HepG2 (cell line): ENCODE measurements around the gene C1QTNF5. TPM values are rescaled to one million over a fixed set of nuclear protein-coding genes. Genes with fewer than 3 reads are reported as not detected.

ENCODE experiments used
- ATF5 ChIP-seq: sonication (generic); formaldehyde crosslinking; IDR thresholded peaks from 2 replicates; pipeline ENCODE4 v1.4.0; 2020; ENCODE audit warnings: mild to moderate bottlenecking, low read depth, missing genetic modification reagents
- CBFB ChIP-seq: sonication (generic); formaldehyde crosslinking; IDR thresholded peaks from 2 replicates; pipeline ENCODE4 v1.4.0; 2020; ENCODE audit warnings: missing genetic modification reagents
- FOXA1 ChIP-seq, 2 experiments: fragments of 450-650 bp in 1 of 2; sonication (generic) in 1 of 2; formaldehyde crosslinking in 1 of 2; IDR thresholded peaks; 2 replicates each; pipeline versions ENCODE4 v1.4.0 to v1.6.1; 2016 to 2020; ENCODE audit warnings: missing genetic modification reagents in 1 of 2
- STAG1 ChIP-seq: sonication (generic); formaldehyde crosslinking; IDR thresholded peaks from 2 replicates; pipeline ENCODE4 v1.4.0; 2020; ENCODE audit warnings: missing genetic modification reagents
- TCF7L2 ChIP-seq: IDR thresholded peaks from 2 replicates; pipeline ENCODE4 v1.6.1; 2011; ENCODE audit warnings: mild to moderate bottlenecking, low read depth, low read length, moderate library complexity
- ZHX2 ChIP-seq, 2 experiments: sonication (generic) in 1 of 2; formaldehyde crosslinking in 1 of 2; IDR thresholded peaks; 2 replicates each; pipeline versions ENCODE4 v1.6.1 to v1.9.0; 2014 to 2022; ENCODE audit warnings: antibody characterized with exemption in 1 of 2, borderline replicate concordance in 1 of 2, inconsistent platforms in 1 of 2, low read depth in 1 of 2, missing genetic modification reagents in 1 of 2
- ZNF326 ChIP-seq: sonication (generic); formaldehyde crosslinking; IDR thresholded peaks from 2 replicates; pipeline ENCODE4 v1.4.0; 2020; ENCODE audit warnings: missing genetic modification reagents, borderline replicate concordance
- ZNF414 ChIP-seq: sonication (generic); formaldehyde crosslinking; IDR thresholded peaks from 2 replicates; pipeline ENCODE4 v1.5.0; 2020; ENCODE audit warnings: missing genetic modification reagents
- ZNF460 ChIP-seq: sonication (generic); formaldehyde crosslinking; IDR thresholded peaks from 2 replicates; pipeline ENCODE4 v1.5.1; 2020; ENCODE audit warnings: missing genetic modification reagents, mild to moderate bottlenecking, borderline replicate concordance
- ZNF562 ChIP-seq: sonication (generic); formaldehyde crosslinking; IDR thresholded peaks from 2 replicates; pipeline ENCODE4 v1.8.0; 2022; ENCODE audit warnings: missing genetic modification reagents, borderline replicate concordance
- ZNF563 ChIP-seq: sonication (generic); formaldehyde crosslinking; IDR thresholded peaks from 2 replicates; pipeline ENCODE4 v1.8.0; 2022; ENCODE audit warnings: mild to moderate bottlenecking, moderate library complexity, missing genetic modification reagents
- ZNF589 ChIP-seq: sonication (generic); formaldehyde crosslinking; conservative IDR thresholded peaks from 2 replicates; pipeline ENCODE4 v1.8.0; 2022; ENCODE audit warnings: mild to moderate bottlenecking, moderate library complexity, missing genetic modification reagents
- ZNF598 ChIP-seq: sonication (generic); formaldehyde crosslinking; IDR thresholded peaks from 2 replicates; pipeline ENCODE4 v1.5.1; 2020; ENCODE audit warnings: mild to moderate bottlenecking, missing genetic modification reagents, borderline replicate concordance
- ZSCAN12 ChIP-seq: sonication (generic); formaldehyde crosslinking; IDR thresholded peaks from 2 replicates; pipeline ENCODE4 v1.9.0; 2021; ENCODE audit warnings: mild to moderate bottlenecking, missing genetic modification reagents
- ZSCAN20 ChIP-seq: sonication (generic); formaldehyde crosslinking; IDR thresholded peaks from 2 replicates; pipeline ENCODE4 v1.4.0; 2020; ENCODE audit warnings: missing genetic modification reagents, mild to moderate bottlenecking, borderline replicate concordance
- ZSCAN22 ChIP-seq: sonication (generic); formaldehyde crosslinking; IDR thresholded peaks from 2 replicates; pipeline ENCODE4 v1.4.0; 2020; ENCODE audit warnings: mild to moderate bottlenecking, missing genetic modification reagents
- polyA plus RNA-seq, 8 experiments: library from polyadenylated mRNA; depleted of rRNA in 3 of 8; stranded (reverse) in 7 of 8; unstranded in 1 of 8; fragments of >200 nt; fragmentation: Illumina TruSeq in 4 of 8; extraction: Trizol in 4 of 8; gene quantifications; 2 replicates each; pipeline versions ENCODE4 v1.2.1 to v1.2.3, GENCODE V29; 2011 to 2016; ENCODE audit warnings: low read depth in 4 of 8, missing spikeins in 1 of 8, mixed read lengths in 1 of 8; ENCODE audit not compliant: insufficient read depth in 1 of 8
- total RNA-seq, 5 experiments: library from RNA; depleted of rRNA; stranded (reverse); fragments of >200 nt; fragmentation: Illumina TruSeq; extraction: Trizol; gene quantifications; 2 replicates each; pipeline ENCODE4 v1.2.3, GENCODE V29; 2016; ENCODE audit warnings: low read depth in 1 of 5
- TF ChIP-seq, protein P1 (sequence below): IDR thresholded peaks from 2 replicates; pipeline ENCODE4 v1.6.1; 2012; ENCODE audit warnings: low read length, improper control_type of control experiment
- TF ChIP-seq, protein P2 (sequence below): IDR thresholded peaks from 2 replicates; pipeline ENCODE4 v1.6.1; 2016; ENCODE audit warnings: mild to moderate bottlenecking, missing biosample characterization, missing genetic modification reagents

C1QTNF5 gene
- total and polyA plus RNA-seq, 2 of the 13 experiments (the other 11 are each of a cell fraction or from before 2014, with no cell fraction given) = 0.86 to 1.2 TPM

GRCh38 chr11:119376197-119376847 lies 35.6 kb upstream of the C1QTNF5 start (continued):
- TF ChIP-seq ZHX2 (IDR thresholded peaks at IDR 0.05; ENCODE audit: low read depth) (no peak), ZHX2 (CRISPR knock-in tag; IDR thresholded peaks at IDR 0.05; ENCODE audit: borderline replicate concordance) (no peak), ATF5 (CRISPR knock-in tag) (no peak), FOXA1 (IDR thresholded peaks at IDR 0.05) (no peak), FOXA1 (CRISPR knock-in tag; IDR thresholded peaks at IDR 0.05) (peak; percentile 91), ZNF414 (CRISPR knock-in tag) (no peak), STAG1 (CRISPR knock-in tag) (no peak), TCF7L2 (no peak), ZNF562 (CRISPR knock-in tag) (no peak), CBFB (CRISPR knock-in tag) (no peak; the same call in 1 of the 2 replicates), ZNF589 (CRISPR knock-in tag) (0 out of 2 replicates have a peak, but pooled peaks have one; percentile 33), ZNF563 (CRISPR knock-in tag) (no peak), ZSCAN12 (CRISPR knock-in tag) (no peak), ZNF326 (CRISPR knock-in tag) (no peak), ZSCAN20 (CRISPR knock-in tag) (no peak), ZNF598 (CRISPR knock-in tag) (no peak), ZSCAN22 (CRISPR knock-in tag) (no peak), ZNF460 (CRISPR knock-in tag) (peak; percentile 52; the same call in 1 of the 2 replicates)
- TF ChIP-seq, protein P1, sequence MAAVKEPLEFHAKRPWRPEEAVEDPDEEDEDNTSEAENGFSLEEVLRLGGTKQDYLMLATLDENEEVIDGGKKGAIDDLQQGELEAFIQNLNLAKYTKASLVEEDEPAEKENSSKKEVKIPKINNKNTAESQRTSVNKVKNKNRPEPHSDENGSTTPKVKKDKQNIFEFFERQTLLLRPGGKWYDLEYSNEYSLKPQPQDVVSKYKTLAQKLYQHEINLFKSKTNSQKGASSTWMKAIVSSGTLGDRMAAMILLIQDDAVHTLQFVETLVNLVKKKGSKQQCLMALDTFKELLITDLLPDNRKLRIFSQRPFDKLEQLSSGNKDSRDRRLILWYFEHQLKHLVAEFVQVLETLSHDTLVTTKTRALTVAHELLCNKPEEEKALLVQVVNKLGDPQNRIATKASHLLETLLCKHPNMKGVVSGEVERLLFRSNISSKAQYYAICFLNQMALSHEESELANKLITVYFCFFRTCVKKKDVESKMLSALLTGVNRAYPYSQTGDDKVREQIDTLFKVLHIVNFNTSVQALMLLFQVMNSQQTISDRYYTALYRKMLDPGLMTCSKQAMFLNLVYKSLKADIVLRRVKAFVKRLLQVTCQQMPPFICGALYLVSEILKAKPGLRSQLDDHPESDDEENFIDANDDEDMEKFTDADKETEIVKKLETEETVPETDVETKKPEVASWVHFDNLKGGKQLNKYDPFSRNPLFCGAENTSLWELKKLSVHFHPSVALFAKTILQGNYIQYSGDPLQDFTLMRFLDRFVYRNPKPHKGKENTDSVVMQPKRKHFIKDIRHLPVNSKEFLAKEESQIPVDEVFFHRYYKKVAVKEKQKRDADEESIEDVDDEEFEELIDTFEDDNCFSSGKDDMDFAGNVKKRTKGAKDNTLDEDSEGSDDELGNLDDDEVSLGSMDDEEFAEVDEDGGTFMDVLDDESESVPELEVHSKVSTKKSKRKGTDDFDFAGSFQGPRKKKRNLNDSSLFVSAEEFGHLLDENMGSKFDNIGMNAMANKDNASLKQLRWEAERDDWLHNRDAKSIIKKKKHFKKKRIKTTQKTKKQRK = no peak
- TF ChIP-seq, protein P2, sequence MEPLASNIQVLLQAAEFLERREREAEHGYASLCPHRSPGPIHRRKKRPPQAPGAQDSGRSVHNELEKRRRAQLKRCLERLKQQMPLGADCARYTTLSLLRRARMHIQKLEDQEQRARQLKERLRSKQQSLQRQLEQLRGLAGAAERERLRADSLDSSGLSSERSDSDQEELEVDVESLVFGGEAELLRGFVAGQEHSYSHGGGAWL (CRISPR knock-in tag) = peak; percentile 61; the same call in 1 of the 2 replicates
